Cardiac septum (tissue), 1 donor: ENCODE data around the gene RAI14. TPM values are rescaled to one million over a fixed set of nuclear protein-coding genes. Genes with fewer than 3 reads are reported as not detected.

Experiments
- DNase-seq: peaks from one replicate; pipeline ENCODE4 v3.0.0-alpha.2; 2020; ENCODE audit warnings: low spot score
- intact Hi-C: fragments of 100-400 bp; cut with DNase I; formaldehyde crosslinking; loops from one replicate; pipeline ENCODE4 v1.14.0; 2022
- total RNA-seq: library from RNA; stranded (reverse); fragmentation: NEBNext Ultra II Directional; extraction: Animal tissue kit (Norgen Biotek cat#: 25700); gene quantifications from one replicate; pipeline ENCODE4 v1.2.1, GENCODE V29; 2021
- donor health status: DM: no; HTN: no; CAD: no.

RAI14 gene
- total RNA-seq, 1 donor from 2014 or later, result 17.5 TPM

DNA sequence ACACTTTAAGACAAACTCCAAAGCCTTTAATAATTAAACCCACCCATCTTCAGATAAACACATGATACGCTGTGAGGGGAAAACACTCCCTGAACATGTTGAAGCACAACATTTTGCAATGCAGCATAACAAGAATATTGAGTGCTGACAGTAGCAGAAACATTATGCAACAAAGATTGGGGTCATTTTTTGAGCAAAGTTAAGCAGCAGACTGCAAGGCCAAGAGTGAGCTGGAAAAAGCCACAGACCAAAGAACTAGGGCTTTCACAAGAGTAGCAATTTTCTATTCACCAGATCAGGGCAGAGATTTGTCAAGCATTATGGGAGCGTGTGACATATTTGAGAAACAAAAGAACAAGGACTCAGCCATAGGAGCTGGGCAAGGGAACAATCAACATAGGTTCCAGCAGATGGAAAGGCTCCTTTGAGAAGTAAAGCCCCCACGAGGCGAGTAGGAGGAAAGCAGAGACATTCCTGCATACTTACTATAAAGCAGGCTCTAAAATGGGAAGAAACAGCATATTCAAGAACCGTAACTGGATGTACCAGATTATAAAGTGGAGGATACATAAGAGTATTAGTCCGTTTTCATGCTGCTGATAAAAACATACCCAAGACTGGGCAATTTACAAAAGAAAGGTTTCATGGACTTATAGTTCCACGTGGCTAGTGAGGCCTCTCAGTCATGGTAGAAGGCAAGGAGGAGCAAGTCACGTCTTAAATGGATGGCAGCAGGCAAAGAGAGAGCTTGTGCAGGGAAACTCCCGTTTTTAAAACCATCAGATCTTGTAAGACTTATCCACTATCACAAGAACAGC lies 178.1 kb downstream of the RAI14 start:
- DNase-seq, result no peak
- intact Hi-C loops, result no loop called here

GRCh38 chr5:34834794-34835089 lies 178.6 kb downstream of the RAI14 start:
- no peak for DNase-seq
- intact Hi-C loops, result loop anchor here (5.0 kb wide), 1 partner anchor 177 kb away; the partner anchor contains the start of gene RAI14

- intact Hi-C loops, result loop anchor here (5.0 kb wide), 1 partner anchor 178 kb away; the partner anchor contains the start of gene RAI14
- no peak for DNase-seq
Measured at GRCh38 chr5:34835664-34836063, 179.5 kb downstream of the RAI14 start.

DNA sequence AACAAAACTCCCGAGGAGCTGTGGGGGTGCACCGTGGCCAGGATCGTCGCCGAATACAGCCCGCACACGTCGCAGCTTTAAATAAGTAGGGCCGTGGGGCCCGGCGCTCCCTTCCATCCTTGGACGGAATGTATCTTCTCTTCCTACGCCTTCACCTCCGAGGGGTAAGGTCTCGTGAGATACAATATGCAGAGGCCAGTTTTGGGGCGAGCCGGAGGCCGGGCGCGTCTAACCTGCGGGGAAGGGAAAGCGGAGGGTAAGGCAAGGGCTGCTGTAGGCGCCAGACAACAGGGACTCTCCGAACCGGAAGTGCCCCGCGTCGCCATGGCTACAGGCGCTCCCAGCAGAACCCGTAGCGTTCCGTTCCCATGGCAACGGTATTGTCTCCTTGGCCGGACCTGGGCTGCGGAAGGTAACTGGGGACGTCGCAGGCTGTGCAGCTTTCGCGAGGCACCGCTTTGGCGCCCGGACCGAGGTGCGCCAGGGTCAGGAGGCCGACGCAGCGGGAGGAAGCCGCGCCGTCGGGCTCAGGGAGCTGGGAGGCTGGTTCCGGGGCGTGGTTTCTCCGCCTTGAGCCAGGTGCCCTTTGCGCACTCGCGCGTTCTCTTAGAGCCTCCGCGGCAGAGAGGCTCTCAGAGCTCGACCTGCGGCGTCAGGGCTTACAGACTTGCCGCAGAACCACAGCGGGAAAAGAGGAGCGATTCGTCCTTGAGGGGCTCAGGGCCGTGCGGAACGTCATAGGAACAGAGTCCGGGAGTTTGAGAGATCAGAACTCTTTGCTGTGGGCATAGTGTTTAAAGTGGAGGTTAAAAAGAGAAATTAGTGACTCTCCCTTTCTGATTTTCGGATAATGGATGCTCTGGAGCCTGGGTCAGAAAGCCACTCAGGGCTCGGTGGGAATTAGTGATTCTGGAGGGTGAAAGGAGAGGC lies 182.9 kb downstream of the RAI14 start, which contains the start of gene TTC23L:
TSS of gene TTC23L (plus strand) at position 380 of the 930 bp plus-strand sequence. CDS start 1,508 bp downstream, outside the sequence.
- intact Hi-C loops, result loop anchor here (5.0 kb wide), 1 partner anchor 182 kb away; the partner anchor contains the start of gene RAI14
- DNase-seq, result peak; percentile 89

GRCh38 chr5:34841816-34842215 lies 185.7 kb downstream of the RAI14 start:
- no peak for DNase-seq
- intact Hi-C loops, result no loop called here

GRCh38 chr5:34842554-34842953 lies 186.4 kb downstream of the RAI14 start:
- no peak for DNase-seq
- intact Hi-C loops, result no loop called here

GRCh38 chr5:34843497-34843896 lies 187.4 kb downstream of the RAI14 start:
- DNase-seq, result no peak
- intact Hi-C loops, result no loop called here

- intact Hi-C loops, result no loop called here
- DNase-seq, result no peak
Measured at GRCh38 chr5:34844106-34844505, 188.0 kb downstream of the RAI14 start.

DNA sequence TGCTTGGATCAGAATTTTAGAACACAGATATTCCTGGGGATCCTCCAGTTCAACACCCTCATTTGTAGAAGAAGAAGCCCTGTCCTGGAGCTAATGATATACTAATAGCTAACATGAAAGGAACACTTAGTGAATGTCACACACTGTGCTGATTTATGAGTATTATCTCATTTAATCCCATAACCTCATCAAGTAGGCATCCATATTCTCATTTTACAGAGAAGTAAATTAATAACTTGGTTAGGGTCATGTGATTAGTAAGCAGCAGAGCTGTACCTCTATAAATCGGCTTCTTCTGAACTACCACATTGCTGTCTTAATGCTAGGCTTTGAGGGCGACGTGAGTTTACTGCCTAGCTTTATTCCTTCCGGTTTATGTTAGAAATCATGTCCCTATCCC lies 188.9 kb downstream of the RAI14 start:
- intact Hi-C loops, result no loop called here
- DNase-seq, result no peak

DNA sequence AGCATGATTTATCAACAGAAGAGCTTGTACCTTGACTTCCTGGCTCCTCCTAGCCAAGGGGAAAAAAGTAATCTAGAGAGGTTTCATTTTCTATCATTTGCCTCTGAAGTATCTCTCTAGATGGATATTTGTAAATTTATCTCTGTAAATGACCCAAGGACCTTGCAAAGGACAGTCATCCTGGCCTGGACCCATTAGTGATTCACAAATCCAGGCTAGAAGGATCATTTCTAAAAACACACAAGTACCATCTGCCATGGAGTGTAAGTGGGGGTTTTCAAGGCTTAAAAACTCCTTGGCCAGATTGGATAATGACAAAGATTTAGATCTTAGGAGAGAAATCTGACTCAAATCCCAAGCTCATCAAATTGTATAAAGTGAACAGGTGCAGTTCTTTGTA lies 190.9 kb downstream of the RAI14 start:
- intact Hi-C loops, result no loop called here
- DNase-seq, result no peak

DNA sequence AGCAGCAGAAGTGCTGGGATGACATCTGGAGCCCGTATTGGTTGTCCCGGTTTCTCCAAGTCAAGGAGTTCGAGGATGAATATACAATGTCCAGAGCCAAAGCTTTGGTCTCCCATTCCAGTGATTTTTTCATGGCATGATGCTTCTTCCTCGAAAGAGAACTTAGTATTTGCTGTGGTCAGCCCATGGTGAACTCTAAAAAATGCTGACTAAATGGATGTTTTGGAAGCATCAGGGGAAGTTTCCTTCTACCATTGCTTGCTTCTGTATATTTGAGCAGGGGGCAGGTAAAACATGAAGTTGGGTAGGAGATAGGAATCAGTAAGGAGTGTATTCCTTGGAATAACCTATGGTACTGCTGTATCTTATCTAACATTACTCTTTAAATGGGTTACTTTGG lies 191.4 kb downstream of the RAI14 start:
- intact Hi-C loops, result no loop called here
- no peak for DNase-seq

GRCh38 chr5:34848230-34848629 lies 192.1 kb downstream of the RAI14 start:
- intact Hi-C loops, result no loop called here
- no peak for DNase-seq

- intact Hi-C loops, result no loop called here
- no peak for DNase-seq
Measured at GRCh38 chr5:34849253-34849652, 193.1 kb downstream of the RAI14 start.

GRCh38 chr5:34854459-34855174 lies 198.5 kb downstream of the RAI14 start:
- intact Hi-C loops, result no loop called here
- DNase-seq, result no peak

- intact Hi-C loops, result no loop called here
- DNase-seq, result no peak
Measured at GRCh38 chr5:34857161-34857560, 201.0 kb downstream of the RAI14 start.

GRCh38 chr5:34857894-34858293 lies 201.8 kb downstream of the RAI14 start:
- DNase-seq, result no peak
- intact Hi-C loops, result no loop called here

DNA sequence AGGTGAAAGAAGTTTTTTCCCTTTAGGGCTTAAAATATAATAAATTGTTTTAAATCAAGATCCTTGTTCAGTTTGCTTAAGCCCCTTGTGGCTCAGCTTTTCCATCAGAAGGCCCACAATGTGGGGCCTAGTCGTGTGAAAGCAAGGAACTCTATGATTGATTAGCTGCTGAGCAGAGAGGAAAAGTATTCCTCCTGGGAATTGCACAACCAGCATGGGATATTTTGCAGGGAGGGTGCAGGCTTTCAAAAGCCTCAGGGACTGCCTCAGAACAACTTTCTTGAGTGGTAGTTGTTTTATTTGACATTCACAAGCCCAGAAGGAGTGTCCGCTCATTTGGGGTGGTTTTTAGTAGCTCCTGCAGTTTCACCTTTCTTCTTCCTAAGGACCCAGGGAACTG lies 202.7 kb downstream of the RAI14 start:
- DNase-seq, result no peak
- intact Hi-C loops, result no loop called here

DNA sequence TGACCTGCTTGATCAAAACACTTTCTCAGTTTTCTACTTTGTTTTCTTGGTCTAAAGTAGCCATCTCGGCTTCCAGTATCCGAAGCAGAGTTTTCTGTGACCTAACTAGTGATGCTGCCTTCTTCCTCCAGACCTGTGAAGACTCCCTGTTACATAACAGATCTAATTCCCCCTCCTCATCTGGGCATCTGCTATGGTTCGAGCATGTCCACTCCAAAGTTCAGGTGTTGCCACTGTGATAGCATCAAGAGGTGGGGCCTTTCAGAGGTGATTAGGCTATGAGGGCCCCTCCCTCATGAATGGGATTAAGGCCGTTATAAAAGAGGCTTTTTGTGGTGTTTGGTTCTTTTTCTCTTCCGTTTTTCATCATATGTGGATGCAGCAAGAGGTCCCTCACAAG lies 203.1 kb downstream of the RAI14 start:
- intact Hi-C loops, result no loop called here
- no peak for DNase-seq

DNA sequence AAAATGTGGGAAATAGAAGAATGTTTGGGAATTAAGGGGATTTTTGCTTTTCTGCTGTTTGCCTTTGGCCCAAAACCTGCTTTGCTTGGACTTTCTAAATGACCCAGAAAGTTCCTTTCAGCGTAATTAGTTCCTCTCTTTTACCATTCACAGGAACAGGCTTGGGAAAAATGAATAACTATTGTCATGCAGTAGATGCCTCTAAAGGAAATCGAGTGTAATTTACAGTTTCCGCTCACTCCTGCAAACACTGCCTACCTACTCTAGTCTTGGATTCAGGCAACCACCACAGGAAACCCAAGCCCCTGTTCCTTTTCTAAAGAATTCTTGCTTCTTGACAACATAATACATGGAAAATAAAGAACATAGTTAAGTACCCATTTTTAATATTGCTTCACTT lies 207.8 kb downstream of the RAI14 start:
- DNase-seq, result no peak
- intact Hi-C loops, result no loop called here

- intact Hi-C loops, result no loop called here
Measured at GRCh38 chr5:34865091-34865490, 209.0 kb downstream of the RAI14 start.

More at GRCh38 chr5:34865091-34865490, 209.0 kb downstream of the RAI14 start:
- DNase-seq, result no peak
